Naive B cell (primary cell): ENCODE results near the gene HOXA6. TPM values are rescaled to one million over a fixed set of nuclear protein-coding genes. Genes with fewer than 3 reads are reported as not detected.
A peak's percentile ranks its signal among the peaks of the same experiment; 100 is the strongest.

Experiments
- ATAC-seq, 2 donors: fragments of 150-1000 bp; cut with Tn5 transposase; 2 replicates each; pipeline ENCODE4 v1.10.0; 2021; ENCODE audit warnings: low read depth in 2 of 2, mild to moderate bottlenecking in 2 of 2, moderate library complexity in 2 of 2
- DNase-seq: peaks from one replicate; pipeline ENCODE4 v3.0.0; 2022
- H3K27ac Mint-ChIP-seq, 6 donors: one replicate each; pipeline ENCODE4 v1.8.0; 2020 to 2022; ENCODE audit warnings: mild to moderate bottlenecking in 6 of 6, mixed read lengths in 6 of 6, moderate library complexity in 5 of 6, inconsistent platforms in 2 of 6
- H3K27me3 Mint-ChIP-seq, 3 donors: one replicate each; pipeline ENCODE4 v1.8.0; 2021 to 2022; ENCODE audit warnings: mixed read lengths in 3 of 3, mild to moderate bottlenecking in 1 of 3
- H3K36me3 Mint-ChIP-seq, 2 donors: one replicate each; pipeline ENCODE4 v1.8.0; 2020 to 2022; ENCODE audit warnings: mixed read lengths in 2 of 2, inconsistent platforms in 1 of 2, mild to moderate bottlenecking in 1 of 2
- H3K4me1 Mint-ChIP-seq, 3 donors: one replicate each; pipeline ENCODE4 v1.8.0; 2020 to 2022; ENCODE audit warnings: mixed read lengths in 3 of 3, inconsistent platforms in 1 of 3, mild to moderate bottlenecking in 1 of 3, moderate library complexity in 1 of 3
- H3K4me3 Mint-ChIP-seq, 8 donors: one replicate each; pipeline ENCODE4 v1.8.0; 2020 to 2022; ENCODE audit warnings: mild to moderate bottlenecking in 8 of 8, mixed read lengths in 8 of 8, moderate library complexity in 8 of 8, inconsistent platforms in 2 of 8
- H3K9me3 Mint-ChIP-seq, 7 donors: one replicate each; pipeline ENCODE4 v1.8.0; 2020 to 2022; ENCODE audit warnings: mixed read lengths in 7 of 7, mild to moderate bottlenecking in 5 of 7, inconsistent platforms in 2 of 7, moderate library complexity in 1 of 7
- polyA plus RNA-seq, 6 donors: library from polyadenylated mRNA; unstranded; fragments of 300-500 nt; fragmentation: Illumina TruSeq; gene quantifications; one replicate each; pipeline ENCODE4 v1.2.3, GENCODE V29; 2021; ENCODE audit warnings: low read depth in 6 of 6

HOXA6 gene
- polyA plus RNA-seq, 6 donors from 2014 or later = not detected

DNA sequence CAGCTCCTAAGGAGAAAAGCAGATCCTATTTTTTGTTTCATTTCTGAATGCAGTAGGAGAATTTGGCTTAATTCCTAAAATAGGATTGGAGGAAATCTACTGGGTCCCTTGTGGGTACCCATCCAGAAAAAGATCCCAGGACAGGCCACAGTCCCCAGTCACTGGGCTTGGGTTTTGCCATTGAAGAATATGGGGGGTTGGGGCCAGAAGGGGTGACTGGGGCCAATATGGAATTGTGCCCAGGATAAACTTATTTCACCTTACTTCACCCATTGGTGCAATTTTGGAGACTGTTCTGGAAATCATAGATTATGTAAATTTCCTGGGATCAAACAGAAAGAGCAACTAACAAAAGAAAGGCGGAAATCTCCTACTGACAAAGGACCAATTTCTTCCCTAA, 9.1 kb downstream of the HOXA6 start:
- Mint-ChIP-seq H3K36me3 (no peaks in the 10 kb centered on the region), H3K4me1 (peaks cover 0 to 7% (median 7%) of the 10 kb centered on the region in 3 donors), H3K4me3 (peak overlapping the region in 1 of 8 donors; percentile 70), H3K9me3 (peaks cover 0 to 4% (median 0%) of the 10 kb centered on the region in 7 donors), H3K27me3 (peaks cover 59 to 83% (median 78%) of the 10 kb centered on the region in 3 donors), H3K27ac (no peak overlapping the region)
- DNase-seq (no peak), ATAC-seq (no peak)

DNA sequence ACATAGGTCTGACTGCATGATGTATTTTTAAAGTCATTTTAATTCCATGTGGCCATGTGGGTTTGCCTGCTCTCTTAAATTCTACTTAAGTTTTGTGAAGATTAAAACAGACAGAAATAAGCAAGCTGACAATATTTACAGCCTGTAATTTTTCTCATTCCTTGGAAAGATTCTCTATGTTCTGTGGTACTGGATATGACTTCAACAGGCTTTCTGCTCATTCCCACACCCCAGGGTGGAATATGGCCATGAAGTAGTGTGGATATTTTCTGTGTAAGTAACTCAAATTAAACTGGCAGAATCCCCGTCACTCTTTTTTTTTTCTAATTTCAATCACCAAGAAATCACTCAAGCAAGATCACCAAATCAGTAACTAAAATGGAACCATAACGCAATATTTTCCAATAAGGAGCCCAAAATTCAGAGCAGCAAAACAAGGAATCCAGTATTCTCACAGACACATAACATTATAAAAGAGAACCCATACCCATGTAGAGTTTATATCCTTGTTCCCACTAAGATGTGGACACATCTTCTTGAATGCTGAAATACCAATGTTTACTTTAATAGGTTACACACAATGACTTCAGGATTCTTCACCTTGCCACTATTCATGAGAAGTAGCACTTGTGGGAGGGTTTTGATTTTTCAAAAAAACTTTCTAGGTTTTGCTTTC, 9.8 kb downstream of the HOXA6 start:
- Mint-ChIP-seq H3K27ac (no peak overlapping the region), H3K4me3 (no peak overlapping the region), H3K27me3 (peaks cover 62 to 87% (median 81%) of the 10 kb centered on the region in 3 donors), H3K4me1 (peaks cover 0 to 5% (median 4%) of the 10 kb centered on the region in 3 donors), H3K9me3 (peaks cover 0 to 4% (median 0%) of the 10 kb centered on the region in 7 donors), H3K36me3 (no peaks in the 10 kb centered on the region)
- ATAC-seq (no peak), DNase-seq (no peak)

DNA sequence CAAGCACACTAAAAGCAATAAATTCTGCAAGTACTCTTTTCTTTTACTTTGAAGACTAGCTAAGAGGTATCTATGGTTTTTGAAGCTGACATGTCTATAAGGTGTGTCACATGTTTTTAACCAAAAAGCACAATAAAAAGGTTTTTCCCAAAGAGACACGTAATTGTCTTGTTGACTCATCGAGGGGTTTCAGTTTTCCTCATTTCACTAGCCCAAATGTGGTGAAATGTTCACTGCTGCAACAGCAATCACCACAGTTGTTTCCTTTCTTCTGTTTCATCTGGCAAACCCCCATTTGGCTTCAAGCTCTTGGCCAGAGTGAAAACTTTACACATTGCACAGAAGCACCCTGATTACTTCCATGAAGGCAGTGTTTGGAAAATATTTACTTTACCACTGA, 13.2 kb downstream of the HOXA6 start:
- H3K9me3 Mint-ChIP-seq = no peaks in the 10 kb centered on the region
- no peaks in the 10 kb centered on the region for H3K36me3 Mint-ChIP-seq
- no peak overlapping the region for H3K4me3 Mint-ChIP-seq
- ATAC-seq = no peak
- no peak overlapping the region for H3K27ac Mint-ChIP-seq
- no peaks in the 10 kb centered on the region for H3K4me1 Mint-ChIP-seq
- peaks cover 47 to 77% (median 72%) of the 10 kb centered on the region in 3 donors for H3K27me3 Mint-ChIP-seq
- no peak for DNase-seq

DNA sequence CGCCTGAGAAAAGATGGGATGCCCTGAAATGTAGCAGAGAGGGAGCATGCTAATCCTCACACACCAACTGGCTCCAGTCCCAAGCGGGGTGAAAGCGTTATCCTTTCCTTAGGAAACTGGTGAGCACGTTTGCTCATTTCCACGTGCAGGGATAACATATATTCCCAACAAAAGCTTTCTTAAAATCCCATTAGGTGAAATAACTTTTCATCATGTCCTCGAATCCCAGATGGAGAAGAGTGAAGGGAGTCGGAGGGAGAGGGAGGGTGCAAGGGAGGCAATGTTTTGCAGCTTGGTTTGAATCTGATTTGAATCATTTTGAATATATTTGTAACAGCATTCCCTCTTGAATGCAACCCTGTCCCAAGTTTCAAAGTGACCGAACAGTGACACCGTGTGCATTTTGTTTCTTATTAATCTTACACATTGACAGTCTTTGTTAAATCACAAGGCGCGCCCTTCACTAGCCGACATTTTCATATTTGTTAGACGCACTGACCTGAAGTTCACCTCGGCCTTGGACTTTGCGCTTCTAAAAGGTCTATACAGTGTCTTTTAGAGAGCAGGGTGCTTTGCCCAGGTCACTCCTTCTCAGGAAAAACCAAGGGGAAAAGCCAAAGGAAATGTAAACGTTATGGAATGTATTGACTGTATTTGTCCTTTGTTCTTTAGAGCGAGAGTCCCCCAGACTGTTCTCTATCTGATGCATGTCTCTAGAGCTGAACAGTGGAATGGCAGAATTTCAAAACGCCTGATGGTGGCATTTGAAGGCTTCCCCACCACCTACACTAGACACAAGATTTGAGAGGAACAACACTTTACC, 14.0 kb downstream of the HOXA6 start:
- DNase-seq (no peak), ATAC-seq (no peak)
- Mint-ChIP-seq H3K9me3 (peaks cover 0 to 3% (median 0%) of the 10 kb centered on the region in 7 donors), H3K27me3 (peaks cover 52 to 79% (median 75%) of the 10 kb centered on the region in 3 donors), H3K4me1 (no peaks in the 10 kb centered on the region), H3K27ac (no peak overlapping the region), H3K4me3 (no peak overlapping the region), H3K36me3 (no peaks in the 10 kb centered on the region)

DNA sequence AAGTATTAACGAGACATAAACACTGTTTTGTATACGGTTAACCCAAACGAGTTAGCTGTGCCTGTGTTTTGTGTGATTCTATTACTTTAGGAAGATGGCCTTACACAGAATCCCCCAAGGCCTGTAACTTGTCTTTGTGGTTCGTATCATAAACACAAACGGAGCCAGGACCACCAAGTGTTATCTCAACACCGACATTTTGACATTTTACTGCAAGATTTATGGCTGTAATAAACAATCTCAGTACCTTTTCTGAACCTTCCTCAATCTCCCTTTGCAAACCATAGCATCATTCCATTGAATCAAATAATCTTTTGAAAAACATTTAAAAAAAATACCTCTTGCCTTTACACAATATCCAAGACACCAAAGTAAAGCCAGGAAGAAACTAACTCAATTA, 14.6 kb downstream of the HOXA6 start:
- Mint-ChIP-seq H3K36me3 (no peaks in the 10 kb centered on the region), H3K4me3 (peak overlapping the region in 1 of 8 donors; percentile 9), H3K4me1 (no peaks in the 10 kb centered on the region), H3K27ac (no peak overlapping the region), H3K9me3 (peaks cover 0 to 3% (median 0%) of the 10 kb centered on the region in 7 donors), H3K27me3 (peaks cover 53 to 81% (median 76%) of the 10 kb centered on the region in 3 donors)
- no peak for DNase-seq
- no peak for ATAC-seq

DNA sequence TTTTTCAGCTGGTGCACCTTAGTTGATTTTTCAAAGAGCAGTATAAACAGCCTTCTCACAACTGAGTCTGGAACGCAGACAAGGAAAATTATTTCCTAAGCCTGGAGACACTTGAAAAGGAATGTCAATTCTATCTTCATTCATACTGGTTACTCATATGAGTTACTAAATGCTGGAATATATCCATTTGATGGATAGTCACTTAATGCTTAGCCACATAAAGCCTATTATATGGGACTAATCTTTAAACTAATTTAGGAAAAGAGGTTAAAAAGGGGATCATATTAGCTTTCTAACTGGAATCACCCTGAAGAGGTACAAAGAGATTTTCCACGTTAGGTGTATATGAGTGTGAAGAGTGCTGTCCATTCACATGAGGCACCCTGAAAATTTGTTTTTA, 15.4 kb downstream of the HOXA6 start:
- Mint-ChIP-seq H3K27me3 (peaks cover 47 to 81% (median 76%) of the 10 kb centered on the region in 3 donors), H3K4me3 (peak overlapping the region in 2 of 8 donors; percentile 15 to 42), H3K36me3 (no peaks in the 10 kb centered on the region), H3K27ac (no peak overlapping the region), H3K9me3 (peaks cover 0 to 3% (median 0%) of the 10 kb centered on the region in 7 donors), H3K4me1 (no peaks in the 10 kb centered on the region)
- DNase-seq (no peak), ATAC-seq (no peak)

DNA sequence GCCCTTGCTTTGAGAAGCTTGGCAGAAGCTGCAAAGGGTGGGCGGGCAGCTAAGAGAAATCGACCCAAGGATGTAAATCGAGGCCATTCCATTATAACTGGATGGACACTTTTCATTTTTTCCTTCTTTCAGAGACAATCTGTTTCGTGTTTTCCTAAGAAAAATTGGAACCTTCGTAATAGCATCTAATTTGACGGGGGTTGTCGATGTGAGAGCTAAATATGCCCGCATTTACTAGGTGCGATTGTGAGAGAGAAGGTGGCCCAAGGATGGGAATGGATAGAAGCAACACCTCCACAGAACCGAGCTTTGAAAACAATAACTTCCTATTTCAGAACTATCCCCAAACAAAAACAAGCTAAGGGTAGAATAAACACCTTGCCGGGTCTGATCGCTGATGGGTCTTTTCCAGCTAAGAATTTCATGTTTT, 16.2 kb downstream of the HOXA6 start:
- Mint-ChIP-seq H3K27ac (no peak overlapping the region), H3K4me3 (peak overlapping the region; percentile 54 to 91 (median 78)), H3K36me3 (no peaks in the 10 kb centered on the region), H3K4me1 (no peaks in the 10 kb centered on the region), H3K9me3 (peaks cover 0 to 3% (median 0%) of the 10 kb centered on the region in 7 donors), H3K27me3 (peaks cover 44 to 81% (median 78%) of the 10 kb centered on the region in 3 donors)
- ATAC-seq (peak in 1 of 2 donors; percentile 11), DNase-seq (no peak)

DNA sequence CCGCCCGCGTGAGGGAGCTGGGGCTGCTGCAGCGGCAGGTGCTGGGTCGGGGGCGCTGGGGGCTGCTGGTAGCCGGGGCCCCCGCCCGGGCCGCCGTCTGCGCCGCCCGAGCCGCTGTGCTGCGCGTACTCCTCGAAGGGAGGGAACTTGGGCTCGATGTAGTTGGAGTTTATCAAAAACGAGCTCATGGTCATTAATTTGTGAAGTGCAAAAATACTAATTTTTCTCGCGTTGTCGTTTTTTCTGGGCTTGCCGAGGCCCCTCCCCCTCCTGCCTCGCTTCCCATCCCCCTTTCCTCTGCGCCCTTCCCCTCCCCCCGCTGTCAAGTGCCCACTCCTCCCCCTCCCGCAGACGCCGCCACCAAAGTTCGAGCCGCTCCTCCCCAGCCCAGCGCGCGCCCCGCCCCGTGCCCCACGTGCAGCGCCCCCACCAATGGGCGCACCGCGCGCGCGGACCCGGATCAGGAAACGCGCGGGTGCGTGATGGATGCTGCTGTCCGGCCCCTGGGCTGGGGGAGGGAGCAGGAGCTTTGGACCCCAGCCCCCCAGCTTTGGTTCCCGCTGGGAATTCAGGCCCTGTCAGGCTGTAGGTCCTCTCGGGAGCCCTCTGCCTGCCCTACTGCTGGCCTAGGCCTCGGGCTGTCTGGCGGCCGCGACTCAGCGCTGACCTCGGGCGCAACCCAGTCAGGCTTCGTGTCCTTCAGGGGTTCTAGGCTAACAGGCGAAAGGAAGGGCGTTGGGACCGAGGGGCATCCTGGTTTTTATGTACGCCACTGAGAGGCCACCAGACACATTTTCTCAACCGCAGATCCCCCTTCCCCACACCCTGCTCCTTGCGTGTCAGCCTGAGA, 16.8 kb downstream of the HOXA6 start, which contains the start of gene HOXA4:
Gene HOXA4, minus strand, starts transcription at position 218 of the 850 bp plus-strand sequence. Its CDS starts 24 bp downstream, at position 194.
- no peak within 1 kb of the TSS for H3K27ac Mint-ChIP-seq
- no peaks in the 10 kb centered on the region for H3K36me3 Mint-ChIP-seq
- H3K9me3 Mint-ChIP-seq = peaks cover 0 to 3% (median 0%) of the 10 kb centered on the region in 7 donors
- H3K4me1 Mint-ChIP-seq = no peaks in the 10 kb centered on the region
- peak; percentile 53 for DNase-seq
- H3K27me3 Mint-ChIP-seq = peaks cover 37 to 81% (median 78%) of the 10 kb centered on the region in 3 donors
- peak within 1 kb of the TSS; percentile 54 to 91 (median 78) for H3K4me3 Mint-ChIP-seq
- ATAC-seq = peak; percentile 90 to 95

DNA sequence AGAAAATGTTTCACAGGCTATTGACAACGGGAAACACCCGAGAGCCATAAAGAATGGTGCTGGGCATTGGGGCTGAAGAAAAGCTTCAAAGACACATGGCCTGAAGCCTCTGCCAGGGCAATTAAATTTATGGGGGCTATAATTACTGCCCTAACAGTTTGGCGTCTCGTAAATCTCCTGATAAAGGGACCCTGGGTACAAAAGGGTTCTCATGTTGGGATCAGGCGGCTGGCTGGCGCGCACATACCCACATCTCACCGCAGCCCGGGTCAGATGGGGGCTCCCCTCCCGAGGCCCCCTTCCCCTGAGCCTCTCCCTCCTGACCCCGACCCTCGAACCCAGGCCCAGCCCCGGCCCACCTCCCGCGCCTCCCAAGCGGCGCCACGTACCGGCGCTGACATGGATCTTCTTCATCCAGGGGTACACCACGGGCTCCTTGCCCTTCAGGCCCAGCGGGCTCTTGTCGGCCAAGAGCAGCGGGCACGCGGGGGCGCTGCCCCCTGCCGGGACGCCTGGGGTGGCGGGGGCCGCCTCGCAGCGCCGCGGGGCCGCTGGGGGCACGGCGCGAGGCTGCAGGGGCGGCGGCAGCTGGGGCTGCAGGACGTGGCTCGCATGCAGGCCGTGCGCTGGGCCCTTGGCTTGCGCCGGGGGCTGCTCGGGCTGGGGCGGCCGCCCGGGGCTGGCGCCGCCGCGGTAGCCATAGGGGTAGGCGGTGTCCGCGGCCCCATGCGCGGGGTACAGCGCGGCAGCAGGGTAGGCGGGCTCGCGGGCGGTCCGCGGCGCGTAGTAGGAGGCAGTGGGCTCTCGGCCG, 17.6 kb downstream of the HOXA6 start:
- peak; percentile 20 to 24 for ATAC-seq
- Mint-ChIP-seq H3K27ac (no peak overlapping the region), H3K9me3 (peaks cover 0 to 3% (median 0%) of the 10 kb centered on the region in 7 donors)

DNA sequence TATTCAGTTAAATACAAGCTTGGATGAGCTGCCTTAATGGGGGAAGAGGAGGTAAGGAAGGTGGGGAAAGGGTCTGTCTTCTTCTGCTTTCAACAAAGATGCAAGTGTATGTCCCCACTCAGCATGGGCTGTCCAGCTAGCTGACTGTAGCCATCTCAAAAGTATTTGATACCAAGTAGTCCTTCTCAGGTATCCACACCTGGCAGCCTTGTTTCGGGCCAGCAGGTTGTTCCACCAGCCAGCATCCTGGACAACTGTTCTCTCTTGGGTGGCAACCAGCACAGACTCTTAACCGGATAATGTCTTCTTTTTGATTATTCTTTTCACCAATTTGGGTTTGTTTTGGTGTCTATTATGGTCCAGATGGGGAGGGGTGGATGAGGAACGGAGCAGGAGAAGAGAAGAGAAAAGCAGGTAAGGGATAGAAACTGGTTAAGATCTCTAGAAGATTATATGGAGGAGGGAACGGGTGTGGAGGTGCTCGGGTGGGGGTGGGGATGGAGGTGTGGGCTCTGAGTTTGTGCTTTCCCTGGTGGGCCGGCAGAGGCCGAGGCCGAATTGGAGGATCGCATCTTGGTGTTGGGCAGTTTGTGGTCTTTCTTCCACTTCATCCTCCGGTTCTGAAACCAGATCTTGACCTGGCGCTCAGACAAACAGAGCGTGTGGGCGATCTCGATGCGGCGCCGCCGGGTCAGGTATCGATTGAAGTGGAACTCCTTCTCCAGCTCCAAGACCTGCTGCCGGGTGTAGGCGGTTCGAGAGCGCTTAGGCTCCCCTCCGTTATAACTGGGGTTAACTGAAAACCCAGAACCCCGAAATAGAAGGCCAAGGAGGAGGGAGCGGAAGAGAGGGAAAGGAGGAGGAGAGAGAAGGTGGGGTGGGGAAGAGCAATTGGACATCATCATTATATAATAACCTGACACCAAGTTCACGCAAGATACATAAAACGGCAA, 18.5 kb downstream of the HOXA6 start:
- Mint-ChIP-seq H3K27me3 (peaks cover 29 to 81% (median 79%) of the 10 kb centered on the region in 3 donors), H3K4me1 (no peaks in the 10 kb centered on the region), H3K27ac (no peak overlapping the region), H3K36me3 (no peaks in the 10 kb centered on the region), H3K4me3 (peak overlapping the region in 6 of 8 donors; percentile 23 to 85 (median 66)), H3K9me3 (peaks cover 0 to 3% (median 0%) of the 10 kb centered on the region in 7 donors)
- no peak for ATAC-seq
- no peak for DNase-seq

More for the DNA sequence above, 17.6 kb downstream of the HOXA6 start:
- no peak for DNase-seq
- H3K27me3 Mint-ChIP-seq = peaks cover 36 to 81% (median 79%) of the 10 kb centered on the region in 3 donors
- H3K4me3 Mint-ChIP-seq = peak overlapping the region in 6 of 8 donors; percentile 50 to 85 (median 64)
- no peaks in the 10 kb centered on the region for H3K4me1 Mint-ChIP-seq
- H3K36me3 Mint-ChIP-seq = no peaks in the 10 kb centered on the region

DNA sequence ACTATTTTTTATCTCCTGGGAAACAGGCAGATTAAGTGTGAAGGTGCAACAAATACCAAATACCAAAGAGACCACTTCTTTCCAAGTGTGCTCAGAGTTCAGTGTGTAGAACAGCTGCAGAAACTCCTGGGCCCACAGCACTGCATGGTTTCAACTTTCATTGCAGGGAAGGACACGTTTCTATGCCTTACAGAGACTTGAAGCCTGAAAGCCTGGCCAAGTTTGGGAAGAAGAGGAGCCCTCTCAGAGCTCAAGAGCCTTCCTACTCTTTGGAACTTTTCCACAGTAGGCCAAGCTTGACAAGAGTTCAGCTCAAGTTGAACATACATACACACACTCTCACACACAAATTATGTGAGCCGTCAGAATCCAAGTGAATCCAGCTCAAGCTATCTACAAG, 19.5 kb downstream of the HOXA6 start:
- H3K27ac Mint-ChIP-seq = no peak overlapping the region
- no peaks in the 10 kb centered on the region for H3K36me3 Mint-ChIP-seq
- H3K4me1 Mint-ChIP-seq = no peaks in the 10 kb centered on the region
- H3K27me3 Mint-ChIP-seq = peaks cover 21 to 78% (median 77%) of the 10 kb centered on the region in 3 donors
- peaks cover 0 to 3% (median 0%) of the 10 kb centered on the region in 7 donors for H3K9me3 Mint-ChIP-seq
- no peak for DNase-seq
- no peak for ATAC-seq
- peak overlapping the region in 1 of 8 donors; percentile 63 for H3K4me3 Mint-ChIP-seq
